ENCODE measurements around the gene DENND6B. TPM values are rescaled to one million over a fixed set of nuclear protein-coding genes. Genes with fewer than 3 reads are reported as not detected.

The DENND6B gene
- total RNA-seq, 2 donors from 2014 or later = 3.4 to 7.3 TPM

DNA sequence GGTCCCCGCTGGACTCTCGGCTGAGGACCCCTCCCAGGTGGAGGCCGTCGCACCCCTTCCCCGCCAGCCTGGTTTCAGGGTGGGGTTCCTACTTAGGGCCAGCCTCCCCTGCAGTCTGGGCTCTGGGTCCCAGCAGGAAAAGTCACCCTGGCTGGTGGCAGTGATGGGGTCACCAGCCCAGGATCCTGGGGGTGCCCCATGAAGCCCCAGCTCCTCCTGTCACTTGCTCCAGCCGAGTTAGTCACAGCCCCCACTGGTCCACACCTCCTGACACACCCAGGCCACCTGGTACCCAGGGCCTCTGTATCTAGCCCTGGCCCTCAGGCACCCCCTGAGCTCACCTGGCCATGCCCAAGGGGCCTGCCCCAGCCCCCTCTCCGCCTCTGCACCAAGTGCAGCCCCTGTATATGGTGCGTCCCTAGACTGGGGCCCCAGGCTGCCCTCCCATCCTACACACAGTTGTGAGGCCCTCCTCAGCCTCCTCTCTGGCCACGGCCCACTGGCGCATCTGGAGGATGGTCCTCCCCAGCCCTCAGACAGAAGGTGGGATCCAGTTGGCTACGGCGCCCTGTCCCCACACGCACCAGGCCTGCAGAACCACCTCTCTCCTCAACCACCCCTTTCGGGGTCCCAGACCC, 26.1 kb downstream of the DENND6B start:
- 91 to 95% methylated on average over 8 to 14 of the region's 14 CpGs for WGBS, 2 donors
- no peak for ATAC-seq
- Histone ChIP-seq H3K27ac (peak overlapping the region in 3 of 4 donors; percentile 85 to 91 (median 89)), H3K9me3 (no peaks in the 10 kb centered on the region), H3K27me3 (no peaks in the 10 kb centered on the region), H3K4me3 (no peak overlapping the region), H3K36me3 (replicated peaks in 1 of 2; ENCODE audit: insufficient read depth in 1 of 2, low read depth in 2 of 2) (no peaks in the 10 kb centered on the region), H3K4me1 (peaks cover 97% of the 10 kb centered on the region)
- no peak for DNase-seq
- TF ChIP-seq, protein P1, sequence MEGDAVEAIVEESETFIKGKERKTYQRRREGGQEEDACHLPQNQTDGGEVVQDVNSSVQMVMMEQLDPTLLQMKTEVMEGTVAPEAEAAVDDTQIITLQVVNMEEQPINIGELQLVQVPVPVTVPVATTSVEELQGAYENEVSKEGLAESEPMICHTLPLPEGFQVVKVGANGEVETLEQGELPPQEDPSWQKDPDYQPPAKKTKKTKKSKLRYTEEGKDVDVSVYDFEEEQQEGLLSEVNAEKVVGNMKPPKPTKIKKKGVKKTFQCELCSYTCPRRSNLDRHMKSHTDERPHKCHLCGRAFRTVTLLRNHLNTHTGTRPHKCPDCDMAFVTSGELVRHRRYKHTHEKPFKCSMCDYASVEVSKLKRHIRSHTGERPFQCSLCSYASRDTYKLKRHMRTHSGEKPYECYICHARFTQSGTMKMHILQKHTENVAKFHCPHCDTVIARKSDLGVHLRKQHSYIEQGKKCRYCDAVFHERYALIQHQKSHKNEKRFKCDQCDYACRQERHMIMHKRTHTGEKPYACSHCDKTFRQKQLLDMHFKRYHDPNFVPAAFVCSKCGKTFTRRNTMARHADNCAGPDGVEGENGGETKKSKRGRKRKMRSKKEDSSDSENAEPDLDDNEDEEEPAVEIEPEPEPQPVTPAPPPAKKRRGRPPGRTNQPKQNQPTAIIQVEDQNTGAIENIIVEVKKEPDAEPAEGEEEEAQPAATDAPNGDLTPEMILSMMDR (IDR thresholded peaks at IDR 0.05) = no peak
- TF ChIP-seq POLR2A (IDR thresholded peaks at IDR 0.05) = no peak
- intact Hi-C loops (cut with DNase I) = no loop called here

DNA sequence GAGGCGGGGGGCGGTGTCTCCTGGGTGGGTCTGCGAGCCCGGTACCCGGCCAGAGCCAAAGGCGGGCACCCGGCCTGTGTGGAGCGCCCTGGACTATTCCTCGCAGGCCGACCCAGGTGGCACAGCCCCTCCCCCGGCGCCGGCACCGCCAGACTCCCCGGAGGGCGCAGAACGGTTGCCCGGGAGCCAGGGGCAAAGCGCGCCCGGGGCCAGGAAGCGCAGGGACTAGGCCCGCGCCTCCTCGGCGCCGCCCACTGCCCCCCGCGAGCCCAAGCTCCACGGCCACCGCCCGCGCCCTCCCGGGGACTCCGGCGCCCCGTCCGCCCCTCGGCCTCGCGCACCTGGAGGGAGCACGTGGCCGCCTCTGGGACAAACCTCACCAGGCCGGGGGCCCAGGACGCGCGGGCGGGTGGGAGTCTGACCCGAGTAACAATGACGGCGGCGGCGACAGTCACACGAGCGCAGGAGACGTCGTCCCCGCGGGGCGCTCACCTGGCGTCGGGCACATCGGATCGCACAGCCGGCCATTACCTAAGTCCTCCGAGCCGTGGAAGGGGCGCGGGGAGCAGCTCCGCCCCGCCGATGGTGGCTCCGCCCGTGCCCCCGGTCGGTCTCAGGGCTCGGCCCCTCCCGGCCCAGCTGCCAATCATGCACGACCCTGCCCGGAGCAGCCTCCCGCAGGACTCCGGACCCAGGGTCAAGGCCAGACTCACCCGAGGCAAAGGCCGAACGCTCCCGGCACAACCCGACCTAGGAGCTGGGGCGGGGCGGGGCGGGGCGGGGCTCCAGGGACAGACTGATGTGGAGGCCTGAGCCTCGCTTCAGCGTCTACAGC, 26.8 kb downstream of the DENND6B start:
- Histone ChIP-seq H3K4me3 (no peak overlapping the region), H3K27me3 (no peaks in the 10 kb centered on the region), H3K27ac (peak overlapping the region in 3 of 4 donors; percentile 56 to 91 (median 89)), H3K9me3 (no peaks in the 10 kb centered on the region), H3K36me3 (replicated peaks in 1 of 2; ENCODE audit: insufficient read depth in 1 of 2, low read depth in 2 of 2) (no peaks in the 10 kb centered on the region), H3K4me1 (peaks cover 96% of the 10 kb centered on the region)
- 49 to 80% methylated on average over 6 to 84 of the region's 93 CpGs for WGBS, 2 donors
- TF ChIP-seq POLR2A (IDR thresholded peaks at IDR 0.05) = no peak
- TF ChIP-seq, protein P1 (IDR thresholded peaks at IDR 0.05) = no peak
- ATAC-seq (no peak), DNase-seq (no peak)
- intact Hi-C loops (cut with DNase I) = no loop called here

DNA sequence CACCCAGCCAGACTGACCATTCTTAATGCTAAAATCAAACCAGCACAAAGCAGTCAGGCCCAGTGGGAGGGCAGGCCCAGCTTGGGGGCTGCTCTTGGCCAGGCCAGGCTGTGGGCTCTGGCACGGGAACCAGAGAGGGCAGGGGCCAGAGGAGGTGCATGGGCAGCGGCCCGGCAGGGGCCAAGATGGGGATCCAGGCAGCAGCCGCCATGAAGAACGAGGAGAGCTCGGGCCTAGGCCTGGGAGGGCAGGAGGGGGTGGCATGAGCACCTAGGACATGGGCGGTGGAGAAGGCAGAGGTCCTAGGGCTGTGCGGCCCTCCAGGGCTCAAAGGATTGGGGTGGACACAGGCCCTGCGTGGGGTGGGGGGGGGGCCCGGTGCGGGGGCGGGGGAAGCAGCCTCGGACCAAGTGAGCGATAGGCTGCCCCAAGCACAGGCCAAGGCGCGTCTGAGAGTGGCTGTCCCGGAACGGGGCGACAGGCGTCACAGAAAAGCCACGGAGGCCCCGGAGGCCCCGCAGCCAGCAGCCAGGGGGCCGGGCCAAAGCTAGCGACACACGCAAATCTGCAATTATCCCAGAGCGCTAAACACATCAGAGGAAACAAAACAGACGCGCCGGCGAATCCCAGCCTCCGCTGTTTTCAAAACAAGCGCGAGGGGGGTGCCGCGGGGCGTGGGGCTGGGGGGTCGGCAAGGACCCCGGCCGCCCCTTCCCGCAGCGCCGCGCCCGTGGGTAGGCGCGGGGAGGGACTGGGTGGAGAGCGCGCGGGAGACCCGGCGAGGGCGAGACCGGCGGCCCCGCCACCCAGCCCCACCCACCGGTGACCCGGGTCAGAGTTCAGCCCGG, 27.7 kb downstream of the DENND6B start:
- Histone ChIP-seq H3K9me3 (no peaks in the 10 kb centered on the region), H3K4me3 (no peak overlapping the region), H3K36me3 (replicated peaks in 1 of 2; ENCODE audit: insufficient read depth in 1 of 2, low read depth in 2 of 2) (no peaks in the 10 kb centered on the region), H3K27me3 (no peaks in the 10 kb centered on the region), H3K27ac (peak overlapping the region; percentile 42 to 91 (median 72)), H3K4me1 (peaks cover 96% of the 10 kb centered on the region)
- DNase-seq = no peak
- no peak for ATAC-seq
- intact Hi-C loops (cut with DNase I) = no loop called here
- TF ChIP-seq, protein P1 (IDR thresholded peaks at IDR 0.05) = no peak
- TF ChIP-seq POLR2A (IDR thresholded peaks at IDR 0.05) = no peak
- 59 to 76% methylated on average over 25 to 44 of the region's 59 CpGs for WGBS, 2 donors

DNA sequence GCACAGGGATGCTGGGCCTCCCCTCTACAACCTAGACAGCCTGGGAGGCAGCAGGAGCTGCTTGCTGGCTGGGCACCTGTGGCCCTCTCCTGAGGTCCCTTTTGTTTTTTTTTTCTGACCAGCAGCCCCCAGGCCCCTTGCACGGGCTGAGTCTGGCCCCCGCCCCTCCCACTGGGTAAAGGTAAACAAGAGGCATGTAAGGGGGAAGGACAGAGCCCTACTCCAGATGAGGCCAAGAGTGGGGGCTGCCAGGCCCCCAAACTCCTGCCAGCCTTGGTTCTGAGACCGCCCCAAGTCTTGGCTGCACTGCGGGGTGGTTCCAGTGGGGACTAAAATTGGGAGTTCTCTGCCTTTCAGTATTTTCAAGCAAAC, 28.6 kb downstream of the DENND6B start:
- peak overlapping the region in 3 of 4 donors; percentile 56 to 89 (median 86) for H3K27ac ChIP-seq
- TF ChIP-seq POLR2A (IDR thresholded peaks at IDR 0.05) = no peak
- TF ChIP-seq, protein P1 (IDR thresholded peaks at IDR 0.05) = no peak
- DNase-seq = no peak
- no peaks in the 10 kb centered on the region for H3K27me3 ChIP-seq
- peaks cover 96% of the 10 kb centered on the region for H3K4me1 ChIP-seq
- ATAC-seq = no peak
- WGBS, 2 donors = 70 to 78% methylated on average over 4 of the region's 4 CpGs
- H3K4me3 ChIP-seq = no peak overlapping the region
- no peaks in the 10 kb centered on the region for H3K9me3 ChIP-seq
- no peaks in the 10 kb centered on the region for H3K36me3 ChIP-seq (replicated peaks in 1 of 2; ENCODE audit: insufficient read depth in 1 of 2, low read depth in 2 of 2)
- intact Hi-C loops (cut with DNase I) = no loop called here

Data from body of pancreas (tissue), 4 donors.